DOHH2 (cell line): ENCODE data around the gene DIS3L2.
"Not testable (repeated sequence)": the region's sequence is repeated elsewhere in the genome, so short reads cannot be mapped to it uniquely, and the experiment has no call there.

Experiments
- H3F3A ChIP-seq: fragments of 200-600 bp; sonication (generic), shearing (Covaris generic); 2 replicates; pipeline ENCODE4 v1.6.0; 2016; ENCODE audit warnings: antibody characterized with exemption, mild to moderate bottlenecking; ENCODE audit not compliant: control insufficient read depth, insufficient read depth
- H3K27ac ChIP-seq: fragments of 200-600 bp; sonication (generic); 2 replicates; pipeline ENCODE4 v1.5.1; 2014; ENCODE audit warnings: low read depth, mild to moderate bottlenecking, low read length, moderate library complexity
- H3K27me3 ChIP-seq: fragments of 200-600 bp; sonication (generic); 2 replicates; pipeline ENCODE4 v1.6.1; 2014; ENCODE audit warnings: mild to moderate bottlenecking, low read length, mixed read lengths; ENCODE audit not compliant: control insufficient read depth
- H3K36me3 ChIP-seq: fragments of 200-600 bp; sonication (generic); 2 replicates; pipeline ENCODE4 v1.6.1; 2014; ENCODE audit warnings: mild to moderate bottlenecking, low read length, moderate library complexity, mixed read lengths; ENCODE audit not compliant: control insufficient read depth
- H3K4me1 ChIP-seq: fragments of 200-600 bp; sonication (generic); 2 replicates; pipeline ENCODE4 v1.6.1; 2014; ENCODE audit warnings: mild to moderate bottlenecking, low read length, mixed read lengths; ENCODE audit not compliant: control insufficient read depth
- H3K4me2 ChIP-seq: fragments of 200-600 bp; sonication (generic); 2 replicates; pipeline ENCODE4 v1.6.0; 2014; ENCODE audit warnings: mild to moderate bottlenecking, low read length, moderate library complexity
- H3K4me3 ChIP-seq: fragments of 200-600 bp; sonication (generic); 2 replicates; pipeline ENCODE4 v1.5.1; 2014; ENCODE audit warnings: mild to moderate bottlenecking, low read length, mixed read lengths
- H3K79me2 ChIP-seq: fragments of 200-600 bp; sonication (generic); 2 replicates; pipeline ENCODE4 v1.6.1; 2014; ENCODE audit warnings: mild to moderate bottlenecking, low read length, mixed read lengths; ENCODE audit not compliant: control insufficient read depth
- H3K9me2 ChIP-seq: fragments of 200-600 bp; sonication (generic); replicated peaks from 2 replicates; pipeline ENCODE4 v1.6.1; 2014; ENCODE audit warnings: mild to moderate bottlenecking, low read length, mixed read lengths; ENCODE audit not compliant: control insufficient read depth
- H3K9me3 ChIP-seq: fragments of 200-600 bp; sonication (generic); 2 replicates; pipeline ENCODE4 v1.6.1; 2014; ENCODE audit warnings: antibody characterized with exemption, low read length, mixed read lengths; ENCODE audit not compliant: control insufficient read depth, insufficient read depth
- H4K20me1 ChIP-seq: fragments of 200-600 bp; sonication (generic); 2 replicates; pipeline ENCODE4 v1.6.0; 2014; ENCODE audit warnings: low read depth, mild to moderate bottlenecking, antibody characterized with exemption, low read length, moderate library complexity; ENCODE audit not compliant: control insufficient read depth, insufficient read depth
- CTCF ChIP-seq: fragments of 200-600 bp; sonication (generic); IDR thresholded peaks from one replicate; pipeline ENCODE4 v1.5.1; 2014; ENCODE audit warnings: antibody characterized with exemption, mild to moderate bottlenecking, low read depth, low read length; ENCODE audit not compliant: poor library complexity, severe bottlenecking
- EZH2phosphoT487 ChIP-seq: fragments of 200-600 bp; sonication (generic); IDR thresholded peaks from 2 replicates; pipeline ENCODE4 v1.6.1; 2017; ENCODE audit warnings: borderline replicate concordance, mild to moderate bottlenecking, antibody characterized with exemption, low read length, moderate library complexity, mixed read lengths

DIS3L2 gene

GRCh38 chr2:232162187-232162586 is 200.7 kb downstream of the DIS3L2 start:
- no peaks in the 10 kb centered on the region for H4K20me1 ChIP-seq
- no peak overlapping the region for H3K4me3 ChIP-seq
- H3K79me2 ChIP-seq: no peaks in the 10 kb centered on the region
- no peaks in the 10 kb centered on the region for H3K4me1 ChIP-seq
- TF ChIP-seq EZH2phosphoT487: no peak
- TF ChIP-seq CTCF: no peak
- H3F3A ChIP-seq: no peaks in the 10 kb centered on the region
- no peaks in the 10 kb centered on the region for H3K9me3 ChIP-seq
- no peaks in the 10 kb centered on the region for H3K27me3 ChIP-seq
- H3K36me3 ChIP-seq: peaks cover 20% of the 10 kb centered on the region; the same call in 1 of the 2 replicates
- H3K27ac ChIP-seq: no peak overlapping the region
- no peak overlapping the region for H3K4me2 ChIP-seq
- H3K9me2 ChIP-seq: no peaks in the 10 kb centered on the region

GRCh38 chr2:232170396-232170795 is 208.9 kb downstream of the DIS3L2 start:
- no peaks in the 10 kb centered on the region for H3K27me3 ChIP-seq
- no peak overlapping the region for H3K27ac ChIP-seq
- H3K9me2 ChIP-seq: no peaks in the 10 kb centered on the region
- H4K20me1 ChIP-seq: no peaks in the 10 kb centered on the region
- no peak overlapping the region for H3K4me2 ChIP-seq
- H3F3A ChIP-seq: no peaks in the 10 kb centered on the region
- no peaks in the 10 kb centered on the region for H3K9me3 ChIP-seq
- H3K36me3 ChIP-seq: no peaks in the 10 kb centered on the region
- H3K4me1 ChIP-seq: no peaks in the 10 kb centered on the region
- TF ChIP-seq EZH2phosphoT487 (no peak), CTCF (no peak)
- no peaks in the 10 kb centered on the region for H3K79me2 ChIP-seq
- H3K4me3 ChIP-seq: no peak overlapping the region

- Histone ChIP-seq H3K4me3 (no peak overlapping the region), H3K4me1 (no peaks in the 10 kb centered on the region), H3K4me2 (no peak overlapping the region), H3K9me3 (no peaks in the 10 kb centered on the region), H3K27me3 (no peaks in the 10 kb centered on the region), H3F3A (no peaks in the 10 kb centered on the region), H4K20me1 (no peaks in the 10 kb centered on the region), H3K36me3 (no peaks in the 10 kb centered on the region), H3K9me2 (no peaks in the 10 kb centered on the region), H3K79me2 (no peaks in the 10 kb centered on the region), H3K27ac (no peak overlapping the region)
- no peak for TF ChIP-seq CTCF
- no peak for TF ChIP-seq EZH2phosphoT487
These were observed 213.1 kb downstream of the DIS3L2 start for GRCh38 chr2:232174662-232175061.

GRCh38 chr2:232176587-232176986 is 215.1 kb downstream of the DIS3L2 start:
- not testable (repeated sequence) for H3K9me2 ChIP-seq, H3K27ac ChIP-seq, H4K20me1 ChIP-seq, H3K4me3 ChIP-seq, H3K27me3 ChIP-seq, H3K9me3 ChIP-seq, H3K4me2 ChIP-seq, H3K4me1 ChIP-seq, H3K36me3 ChIP-seq, H3F3A ChIP-seq, H3K79me2 ChIP-seq
